ENCODE data around the gene ZNF443.
"Not testable (repeated sequence)": the region's sequence is repeated elsewhere in the genome, so short reads cannot be mapped to it uniquely, and the experiment has no call there.

ZNF443 gene

DNA sequence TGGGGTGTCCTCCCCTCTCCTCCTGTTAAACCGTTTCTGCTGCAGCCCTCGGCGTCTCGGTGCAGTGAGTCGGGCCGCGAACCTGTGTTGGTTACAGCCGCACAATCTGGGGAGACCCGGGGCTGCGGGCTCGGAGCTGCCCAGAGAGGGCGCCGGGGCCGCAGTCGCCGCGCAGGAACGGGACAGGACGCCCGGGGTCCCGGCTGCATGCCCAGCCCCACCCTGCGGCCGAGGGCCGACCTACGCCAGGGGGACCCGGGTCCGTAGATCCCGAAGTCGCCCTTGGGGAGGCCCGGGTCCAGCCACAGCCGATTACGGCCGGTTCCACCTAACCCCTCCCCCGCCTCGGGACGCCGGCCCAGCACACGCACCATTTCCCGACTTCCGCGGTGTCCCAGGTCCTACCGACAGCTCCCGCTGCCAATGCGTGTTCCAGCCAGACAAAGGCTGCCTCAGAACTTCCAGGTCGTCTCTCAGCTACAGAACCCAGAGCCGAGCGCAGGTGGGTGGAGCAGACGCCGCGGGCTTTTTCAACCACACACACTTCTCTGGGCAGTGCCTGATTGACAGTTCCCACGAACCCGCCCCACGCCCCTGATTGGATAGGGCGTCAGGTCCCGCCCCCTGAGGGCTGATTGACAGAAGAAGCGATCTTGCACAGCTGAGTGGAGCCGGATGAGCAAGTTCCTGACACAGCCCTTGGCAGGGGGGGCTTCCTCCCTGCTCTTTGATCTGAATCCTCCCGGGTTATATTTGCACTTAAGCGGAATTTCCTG, at the start of gene ZNF443:
ZNF443 (minus strand) TSS at position 481 of the 776 bp plus-strand sequence; CDS start at position 374, 107 bp downstream.
- peak; percentile 100 for DNase-seq

DNA sequence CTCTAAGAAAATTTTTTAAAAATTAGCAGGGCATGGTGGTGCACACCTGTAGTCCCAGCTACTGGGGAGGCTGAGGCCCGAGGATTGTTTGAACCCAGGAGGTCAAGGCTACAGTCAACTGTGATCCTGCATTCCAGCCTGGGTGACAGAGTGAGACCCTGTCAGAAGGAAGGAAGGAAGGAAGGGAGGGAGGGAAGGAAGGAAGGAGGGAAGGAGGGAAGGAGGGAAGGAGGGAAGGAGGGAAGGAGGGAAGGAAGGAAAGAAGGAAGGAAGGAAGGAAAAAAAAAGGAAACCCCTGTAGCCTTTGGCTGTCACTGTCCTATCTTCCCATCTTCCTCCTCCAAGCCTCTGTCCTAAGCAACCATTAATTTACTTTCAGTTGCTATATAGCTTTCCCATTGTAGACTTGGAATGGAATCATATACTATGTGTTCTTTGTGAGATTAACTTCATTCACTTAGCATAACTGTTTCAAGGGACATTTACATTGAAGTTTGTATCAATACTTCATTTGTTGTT, 45.5 kb upstream of the ZNF443 start:
- DNase-seq = not testable (repeated sequence)

DNA sequence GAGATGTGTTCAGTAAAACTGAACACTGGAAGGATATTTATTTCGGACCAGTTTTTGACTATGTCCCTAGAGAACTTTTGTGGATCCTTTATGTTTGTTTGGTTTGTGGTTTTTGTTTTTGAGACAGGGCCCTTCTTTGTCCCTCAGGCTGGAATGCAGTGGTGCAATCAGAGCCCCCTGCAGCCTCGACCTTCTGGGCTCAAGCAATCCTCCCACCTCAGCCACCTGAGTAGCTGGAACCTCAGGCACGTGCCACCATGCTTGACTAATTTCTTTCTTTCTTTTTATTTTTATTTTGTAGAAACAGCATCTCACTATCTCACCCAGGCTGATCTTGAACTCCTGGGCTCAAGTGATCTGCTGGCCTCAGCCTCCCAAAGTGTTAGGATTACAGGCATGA, 44.8 kb upstream of the ZNF443 start:
- DNase-seq = no peak

DNA sequence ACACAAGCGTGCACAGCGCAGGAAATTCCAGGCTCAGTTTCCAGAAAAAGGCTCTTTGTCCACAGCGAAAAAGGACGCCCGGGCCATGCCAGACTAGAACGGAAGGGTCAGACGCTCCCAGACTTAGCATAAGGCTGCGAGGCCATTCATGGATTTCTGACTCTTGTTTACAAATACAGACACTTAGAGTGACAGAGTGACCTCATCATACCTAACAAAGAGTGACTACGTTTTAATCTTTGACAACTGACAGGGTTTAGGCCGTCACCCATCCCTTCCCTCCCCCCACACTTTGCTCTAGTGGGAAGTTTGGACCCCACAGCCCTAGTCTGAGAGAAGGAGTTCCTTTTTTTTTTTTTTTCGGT, 44.2 kb upstream of the ZNF443 start:
- no peak for DNase-seq

DNA sequence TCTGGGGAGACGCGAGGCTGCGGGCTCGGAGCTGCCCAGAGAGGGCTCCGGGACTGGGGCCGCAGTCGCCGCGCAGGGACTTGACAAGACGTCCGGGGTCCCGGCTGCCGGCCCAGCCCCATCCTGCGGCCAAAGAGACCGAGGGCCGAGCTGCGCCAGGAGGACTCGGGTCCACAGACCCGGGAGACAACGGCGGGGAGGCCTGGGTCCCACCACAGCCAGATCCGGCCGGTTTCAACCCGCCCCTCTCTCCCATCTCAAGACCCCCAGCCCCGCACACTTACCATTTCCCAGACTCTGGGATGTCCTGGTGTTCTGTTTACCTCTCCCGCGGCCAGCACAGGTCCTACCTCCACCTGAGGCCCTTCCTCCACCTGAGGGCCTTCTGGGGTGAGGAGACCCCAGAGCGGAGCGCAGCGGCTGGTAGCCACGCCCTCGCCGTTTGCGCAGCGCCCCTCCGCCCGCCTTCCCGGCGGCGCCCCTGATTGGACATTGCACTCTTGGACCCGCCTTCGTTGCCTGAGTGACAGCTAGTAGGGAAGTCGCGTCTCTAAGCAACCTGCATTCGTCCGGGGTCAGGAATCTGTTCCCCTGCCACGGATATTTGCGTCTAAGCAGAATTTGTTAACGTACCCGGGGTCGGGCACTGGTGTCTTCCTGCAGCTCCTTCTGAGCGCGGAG, 43.7 kb upstream of the ZNF443 start, which contains the start of gene ZNF709:
ZNF709 (minus strand) TSS at position 446 of the 681 bp plus-strand sequence; CDS start at position 287, 159 bp downstream.
- DNase-seq = peak; percentile 97

DNA sequence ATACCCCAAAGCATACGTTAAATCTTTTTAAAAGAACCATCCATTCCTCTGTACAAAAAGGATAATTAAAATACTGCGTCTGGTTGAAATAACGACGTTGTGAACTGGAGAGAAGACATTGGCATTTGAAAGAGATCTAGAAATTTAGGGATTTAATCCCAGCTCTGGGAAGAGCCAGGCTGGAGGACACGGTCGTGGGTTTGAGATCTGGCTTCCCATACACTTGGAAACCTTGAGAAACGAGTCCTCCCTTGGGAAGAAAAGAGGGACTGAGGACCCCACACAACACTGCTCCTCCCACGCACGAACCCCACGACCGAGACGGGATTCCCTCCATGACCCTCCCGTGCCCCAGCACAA, 43.2 kb upstream of the ZNF443 start:
- no peak for DNase-seq

DNA sequence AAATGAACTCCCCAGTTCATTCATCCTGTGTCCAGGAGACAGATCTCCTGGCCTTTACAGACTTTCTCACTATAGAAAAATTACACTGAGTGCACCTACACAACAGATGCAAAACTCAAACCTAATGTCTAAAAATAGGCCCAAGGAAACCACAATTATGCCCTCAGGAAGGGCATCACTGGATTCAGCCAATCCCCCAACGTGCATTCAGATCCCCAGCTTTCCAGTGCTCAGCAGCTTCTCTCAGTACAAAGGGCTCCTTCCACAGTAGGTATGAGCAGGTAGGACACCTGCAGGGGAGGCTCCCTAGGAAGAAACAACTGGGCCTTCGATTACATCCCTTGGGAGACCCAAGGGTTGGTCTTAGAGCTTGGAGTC, 41.7 kb upstream of the ZNF443 start:
- DNase-seq = no peak

DNA sequence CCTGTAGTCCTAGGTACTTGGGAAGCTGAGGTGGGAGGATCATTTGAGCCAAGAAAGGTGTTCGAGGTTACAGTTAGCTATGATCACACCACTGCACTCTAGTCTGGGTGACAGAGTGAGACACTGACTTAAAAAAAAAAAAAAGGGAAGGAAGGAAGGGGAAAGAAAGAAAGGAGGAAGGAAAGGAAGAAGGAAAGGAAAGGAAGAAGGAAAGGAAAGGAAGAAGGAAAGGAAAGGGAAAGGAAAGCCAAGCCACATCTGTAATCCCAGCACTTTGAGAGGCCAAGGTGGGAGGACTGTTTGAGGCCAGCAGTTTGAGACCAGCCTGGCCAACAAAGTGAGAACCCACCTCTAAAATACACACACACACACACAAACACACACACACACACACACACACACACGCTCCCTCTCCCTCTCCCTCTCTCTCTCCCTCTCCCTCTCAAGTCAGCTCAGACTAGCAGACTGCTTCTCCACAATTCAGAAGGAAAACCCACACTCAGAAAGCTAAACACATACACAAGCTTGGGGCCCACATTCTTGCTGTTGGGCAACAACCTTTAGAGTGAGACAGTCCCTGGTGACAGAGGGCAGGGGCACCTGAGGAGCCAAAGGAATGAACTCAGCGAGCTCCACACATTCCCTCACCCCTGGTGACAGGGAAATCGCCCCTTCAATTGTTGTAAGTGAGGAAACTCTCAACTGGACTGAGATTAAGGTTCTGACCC, 41.1 kb upstream of the ZNF443 start:
- no peak for DNase-seq

DNA sequence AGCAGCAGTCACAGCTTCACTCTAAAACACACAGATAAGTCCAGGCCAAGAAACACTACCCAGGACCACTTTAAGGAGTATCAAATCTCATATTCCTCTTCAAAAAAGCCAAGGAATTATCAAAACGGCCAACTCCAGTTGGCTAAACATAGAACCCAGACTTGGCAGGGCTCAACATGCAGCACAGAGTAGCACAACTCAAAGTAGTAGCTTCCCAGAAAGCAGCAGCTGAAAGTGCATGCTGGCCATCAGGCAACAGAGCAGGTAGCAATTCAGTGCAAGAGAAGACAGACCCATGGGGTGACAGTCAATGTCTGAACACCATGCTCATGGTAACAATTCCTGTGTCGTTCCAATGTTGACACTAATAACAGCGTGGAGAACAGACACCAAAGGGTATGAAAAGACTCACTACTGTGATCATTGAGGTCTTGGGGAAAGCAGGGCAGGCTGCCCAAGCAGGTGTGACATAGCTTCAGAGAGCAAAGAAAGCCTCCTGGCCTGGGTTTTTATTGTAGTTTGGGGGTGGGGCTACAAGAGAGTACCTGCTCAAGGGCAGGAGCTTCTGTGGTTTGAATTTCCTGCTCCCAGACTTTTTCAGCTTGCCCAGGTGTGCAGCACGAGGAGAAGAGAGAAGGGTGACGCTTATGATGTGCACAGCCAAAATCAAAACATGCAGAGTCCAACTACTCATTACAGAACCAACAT, 37.6 kb upstream of the ZNF443 start:
- DNase-seq = no peak

DNA sequence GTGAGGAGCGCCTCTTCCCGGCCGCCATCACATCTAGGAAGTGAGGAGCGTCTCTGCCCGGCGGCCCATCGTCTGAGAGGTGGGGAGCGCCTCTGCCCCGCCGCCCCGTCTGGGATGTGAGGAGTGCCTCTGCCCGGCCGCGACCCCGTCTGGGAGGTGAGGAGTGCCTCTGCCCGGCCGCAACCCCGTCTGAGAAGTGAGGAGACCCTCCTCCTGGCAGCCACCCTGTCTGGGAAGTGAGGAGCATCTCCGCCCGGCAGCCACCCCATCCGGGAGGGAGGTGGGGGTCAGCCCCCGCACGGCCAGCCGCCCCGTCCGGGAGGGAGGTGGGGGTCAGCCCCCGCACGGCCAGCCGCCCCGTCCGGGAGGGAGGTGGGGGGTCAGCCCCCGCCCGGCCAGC, 26.8 kb upstream of the ZNF443 start:
- not testable (repeated sequence) for DNase-seq

DNA sequence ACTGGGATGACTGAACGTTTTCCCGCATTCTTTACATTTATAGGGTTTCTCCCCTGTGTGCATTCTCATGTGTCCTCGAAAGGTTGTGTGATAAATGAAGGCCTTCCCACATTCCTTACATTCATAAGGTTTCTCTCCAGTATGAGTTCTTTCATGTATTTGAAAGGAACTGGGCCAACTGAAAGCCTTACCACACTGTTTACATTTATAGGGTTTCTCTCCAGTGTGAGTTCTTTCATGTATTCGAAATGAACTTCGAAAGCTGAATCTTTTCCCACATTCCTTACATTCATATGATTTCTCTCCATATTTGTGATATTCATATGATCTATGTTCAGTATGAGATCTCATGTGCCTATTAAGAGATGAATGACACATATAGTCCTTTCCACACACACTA, 24.4 kb upstream of the ZNF443 start:
- no peak for DNase-seq

DNA sequence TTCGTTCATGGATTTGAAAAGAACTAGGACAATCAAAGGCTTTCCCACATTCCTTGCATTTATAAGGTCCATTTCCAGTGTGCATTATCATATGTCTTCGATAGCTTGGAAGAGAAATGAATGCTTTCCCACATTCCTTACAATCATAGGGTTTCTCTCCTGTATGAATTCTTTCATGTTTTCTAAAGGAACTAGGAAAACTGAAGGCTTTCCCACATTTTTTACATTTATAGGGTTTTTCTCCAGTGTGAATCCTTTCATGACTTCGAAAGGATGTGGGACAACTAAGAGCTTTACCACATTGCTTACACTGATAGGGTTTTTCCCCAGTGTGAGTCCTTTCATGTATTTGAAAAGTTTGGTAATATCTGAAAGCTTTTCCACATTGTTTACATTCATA, 23.9 kb upstream of the ZNF443 start:
- DNase-seq = no peak

DNA sequence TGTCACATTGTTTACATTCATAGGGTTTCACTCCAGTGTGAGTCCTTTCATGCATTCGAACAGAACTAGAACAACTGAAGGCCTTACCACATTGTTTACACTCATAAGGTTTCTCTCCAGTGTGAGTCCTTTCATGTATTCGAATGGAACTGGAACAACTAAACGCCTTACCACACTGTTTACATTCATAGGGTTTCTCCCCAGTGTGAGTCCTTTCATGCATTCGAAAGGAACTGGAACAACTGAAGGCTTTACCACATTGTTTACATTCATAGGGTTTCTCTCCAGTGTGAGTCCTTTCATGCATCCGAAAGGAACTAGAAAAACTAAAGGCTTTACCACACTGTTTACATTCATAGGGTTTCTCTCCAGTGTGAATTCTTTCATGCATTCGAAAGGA, 23.3 kb upstream of the ZNF443 start:
- DNase-seq = not testable (repeated sequence)

DNA sequence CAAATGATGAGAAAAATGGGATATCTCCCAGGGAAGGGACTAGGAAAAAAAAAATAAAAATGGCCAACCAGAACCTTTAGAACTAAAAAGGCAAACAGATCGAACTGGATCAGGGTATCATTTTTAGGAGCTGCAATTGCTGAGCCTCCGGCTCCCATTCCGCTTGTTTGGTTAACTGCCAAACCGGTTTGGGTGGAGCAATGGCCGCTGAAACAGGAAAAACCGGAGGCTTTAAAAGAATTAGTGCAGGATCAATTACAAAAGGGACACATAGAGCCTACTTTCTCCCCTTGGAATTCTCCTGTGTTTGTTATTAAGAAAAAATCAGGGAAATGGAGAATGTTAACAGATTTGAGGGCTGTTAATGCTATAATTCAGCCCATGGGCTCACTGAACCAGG, 12.7 kb upstream of the ZNF443 start:
- no peak for DNase-seq

DNA sequence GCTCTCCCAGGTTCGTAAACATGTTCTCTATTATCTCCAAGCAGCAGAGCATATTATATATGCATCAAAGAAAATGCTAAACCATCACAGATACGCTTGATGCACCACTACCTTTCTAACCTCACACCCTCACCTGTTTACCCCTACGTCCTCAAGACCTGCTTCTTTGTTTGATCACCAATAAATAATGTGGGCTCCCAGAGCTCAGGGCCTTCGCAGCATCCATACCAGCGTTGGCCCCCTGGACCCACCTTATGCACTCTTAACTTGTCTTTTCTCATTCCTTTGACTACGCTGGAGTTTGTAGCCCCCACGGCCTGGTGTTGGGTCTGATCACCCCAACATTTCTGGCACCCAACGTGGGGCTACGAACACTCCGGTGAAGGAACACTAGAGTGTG, 10.0 kb upstream of the ZNF443 start:
- no peak for DNase-seq

DNA sequence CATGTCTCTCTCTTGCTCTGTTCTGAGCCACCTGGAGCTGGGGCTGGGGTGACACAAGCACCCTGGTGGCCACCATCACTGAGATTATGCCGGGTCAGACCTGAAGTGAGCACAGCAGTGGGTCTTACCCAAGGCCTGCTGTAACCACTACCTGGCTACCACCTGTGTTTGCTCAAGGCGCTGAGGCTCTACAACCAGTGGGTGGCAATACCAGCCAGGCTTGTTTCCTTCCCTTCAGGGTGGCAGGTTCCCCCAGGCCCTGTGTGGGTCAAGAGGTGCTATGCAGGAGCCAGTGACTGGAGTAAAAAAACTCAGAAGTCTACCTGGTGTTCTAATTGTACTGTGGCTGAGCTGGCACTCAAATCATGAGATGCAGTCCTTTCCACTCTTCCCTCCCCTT, 8.0 kb upstream of the ZNF443 start:
- no peak for DNase-seq

DNA sequence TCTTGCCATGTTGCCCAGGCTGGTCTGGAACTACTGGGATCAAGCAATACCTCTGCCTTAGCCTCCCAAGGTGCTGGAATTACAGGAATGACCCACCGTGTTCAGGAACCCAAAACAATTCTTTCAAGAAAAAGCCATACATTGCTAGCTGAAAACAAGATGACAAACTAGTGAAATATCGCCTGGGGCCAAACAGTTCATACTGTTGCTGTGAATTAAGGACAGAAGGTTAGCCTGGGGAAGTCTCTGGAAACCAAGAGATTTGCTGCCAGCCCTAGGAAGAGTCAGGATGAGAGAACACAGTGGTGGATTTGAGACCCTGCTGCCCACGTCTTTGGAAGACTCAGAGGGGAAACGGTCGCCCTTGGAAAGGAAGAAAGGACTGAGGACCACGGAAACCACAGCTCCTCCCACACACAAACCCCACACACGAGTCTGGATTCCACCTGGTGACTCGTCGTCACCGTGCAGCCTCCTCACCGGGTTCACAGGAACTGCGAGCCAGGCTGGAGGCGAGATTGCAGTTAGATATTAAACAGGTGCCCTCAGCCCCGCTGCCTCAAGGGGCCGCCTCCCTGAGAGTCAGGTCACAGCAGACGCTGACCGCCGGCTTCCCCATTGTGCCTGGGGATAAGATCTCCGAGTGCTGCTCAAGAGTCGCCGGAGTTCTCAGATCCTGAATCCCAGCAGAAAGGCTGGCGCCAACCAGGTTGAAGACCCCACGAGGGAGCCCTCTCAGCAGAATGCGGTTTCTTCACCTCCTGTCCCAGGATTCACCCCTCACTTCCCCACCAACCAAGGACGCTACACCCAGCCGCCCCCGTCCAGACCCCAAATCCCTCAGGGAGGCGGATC, 908 bp downstream of the ZNF443 start:
- peak; percentile 79 for DNase-seq

DNA sequence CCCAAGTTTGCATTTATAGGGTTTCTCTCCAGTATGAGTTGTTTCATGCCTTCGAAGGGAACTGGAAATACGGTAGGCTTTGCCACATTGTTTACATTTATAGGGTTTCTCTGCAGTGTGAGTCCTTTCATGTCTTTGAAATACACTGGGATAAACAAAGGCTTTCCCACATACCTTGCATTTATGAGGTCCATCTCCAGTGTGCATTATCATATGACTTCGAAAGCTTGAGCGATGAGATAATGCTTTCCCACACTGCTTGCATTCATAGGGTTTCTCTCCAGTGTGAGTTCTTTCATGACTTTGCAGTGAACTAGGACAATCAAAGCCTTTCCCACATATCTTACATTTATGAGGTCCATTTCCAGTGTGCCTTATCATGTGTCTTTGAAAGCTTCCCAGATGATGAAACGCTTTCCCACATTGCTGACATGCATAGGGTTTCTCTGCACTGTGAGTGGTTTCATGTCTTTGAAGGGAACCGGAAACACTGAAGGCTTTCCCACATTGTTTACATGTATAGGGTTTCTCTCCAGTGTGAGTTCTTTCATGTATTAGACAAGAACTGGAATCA, 10.0 kb downstream of the ZNF443 start:
- not testable (repeated sequence) for DNase-seq

DNA sequence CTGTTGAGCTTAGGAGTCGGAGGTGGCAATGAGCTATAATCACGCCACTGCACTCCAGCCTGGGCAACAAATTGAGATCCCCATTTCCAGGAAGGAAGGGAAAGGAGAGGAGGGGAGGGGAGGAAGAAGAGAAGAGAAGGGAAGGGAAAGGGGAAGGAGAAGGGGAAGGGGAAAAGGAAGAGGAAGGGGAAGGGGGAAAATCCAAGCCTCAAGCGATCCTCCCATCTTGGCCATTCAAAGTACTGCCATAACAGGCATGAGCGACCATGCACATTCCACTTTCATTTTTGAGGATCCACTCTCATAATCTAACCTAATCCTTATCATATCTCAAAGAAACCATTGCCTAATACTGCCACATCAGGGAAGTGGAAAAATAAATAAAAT, 14.9 kb downstream of the ZNF443 start:
- no peak for DNase-seq

DNA sequence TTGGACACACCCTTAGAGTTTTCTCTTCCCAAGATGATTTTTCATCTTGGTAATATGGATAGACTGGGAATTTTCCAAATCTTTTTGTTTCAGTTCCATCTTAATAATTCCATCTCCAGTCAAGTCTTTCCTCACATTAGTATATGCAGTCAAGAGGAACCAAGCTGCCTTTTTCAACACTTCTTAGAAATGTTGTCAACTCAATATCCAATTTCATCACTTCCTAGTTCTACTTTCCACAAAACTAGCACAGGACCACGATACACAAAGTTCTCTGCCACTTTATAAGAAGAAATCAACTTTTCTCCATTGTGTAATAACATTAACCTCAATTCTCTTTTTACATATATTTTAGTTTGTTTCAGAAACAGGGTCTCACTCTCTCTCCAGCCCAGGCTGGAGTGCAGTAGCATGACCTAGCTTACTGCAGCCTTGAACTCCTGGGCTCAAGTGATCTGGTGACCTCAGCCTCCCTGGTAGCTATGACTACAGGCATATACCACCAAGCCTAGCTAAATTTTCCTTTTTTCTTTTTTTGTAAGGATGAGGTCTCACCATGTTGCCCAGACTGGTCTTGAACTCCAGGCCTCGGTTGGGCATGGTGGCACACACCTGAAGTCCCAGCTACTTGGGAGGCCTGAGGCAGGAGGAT, 15.5 kb downstream of the ZNF443 start:
- no peak for DNase-seq

DNA sequence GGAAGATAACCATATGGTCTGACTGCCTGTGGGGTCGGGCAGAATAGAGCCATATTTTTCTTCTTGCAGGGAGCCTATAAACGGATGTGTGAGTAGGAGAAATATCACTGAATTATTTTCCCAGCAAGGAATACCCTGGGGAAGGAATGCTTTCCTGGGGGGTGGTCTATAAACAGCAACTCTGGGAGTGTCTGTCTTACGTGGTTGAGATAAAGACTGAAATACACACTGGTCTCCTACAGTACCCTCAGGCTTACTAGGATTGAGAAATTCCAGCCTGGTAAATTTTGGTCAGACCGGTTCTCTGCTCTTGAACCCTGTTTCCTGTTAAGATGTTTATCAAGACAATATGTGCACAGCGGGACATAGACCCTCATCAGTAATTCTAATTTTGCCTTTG, 23.5 kb downstream of the ZNF443 start:
- DNase-seq = not testable (repeated sequence)
